IMR-90 (cell line): ENCODE data around the gene DRD5. TPM values are rescaled to one million over a fixed set of nuclear protein-coding genes. Genes with fewer than 3 reads are reported as not detected.

Experiments used
- ATAC-seq: fragments of 200-7000 bp; cut with Tn5 transposase; 2 replicates; pipeline ENCODE4 v1.9.1; 2020; ENCODE audit warnings: low read depth, mild to moderate bottlenecking, moderate library complexity
- BruUV-seq: library from RNA; stranded (reverse); fragments of 400-500 nt; replicated peaks from 2 replicates; lab custom pipeline; 2021; lab: Mats Ljungman, UMichigan
- CTCF ChIA-PET: fragments of 300-600 bp; formaldehyde crosslinking; extraction: SDS; loops from one replicate; lab custom pipeline; 2021; ENCODE audit warnings: antibody characterized with exemption; lab: Yijun Ruan, JAX
- POLR2A ChIA-PET: fragments of 300-600 bp; sonication (Branson Sonifier 250); formaldehyde crosslinking; loops from one replicate; lab custom pipeline; 2022; ENCODE audit warnings: antibody characterized with exemption; ENCODE audit not compliant: unreplicated experiment; lab: Charles Lee
- DNase-seq: peaks from one replicate; pipeline ENCODE4 v3.0.0; 2013
- H2AFZ ChIP-seq: replicated peaks from 2 replicates; pipeline ENCODE3; 2013; ENCODE audit warnings: low read length, mild to moderate bottlenecking; ENCODE audit not compliant: poor library complexity
- H2AK5ac ChIP-seq: 2 replicates; pipeline ENCODE4 v1.6.1; 2013; ENCODE audit warnings: low read depth, low read length, inconsistent platforms
- H2AK9ac ChIP-seq: replicated peaks from 2 replicates; pipeline ENCODE3; 2013; ENCODE audit warnings: mild to moderate bottlenecking, low read depth, low read length, moderate library complexity; ENCODE audit not compliant: poor library complexity
- H2BK120ac ChIP-seq: 2 replicates; pipeline ENCODE4 v1.6.1; 2013; ENCODE audit warnings: low read depth, low read length, inconsistent platforms
- H2BK15ac ChIP-seq: 3 replicates; pipeline ENCODE4 v1.6.1; 2013; ENCODE audit warnings: low read depth, low read length, inconsistent platforms
- H2BK20ac ChIP-seq: 2 replicates; pipeline ENCODE4 v1.6.1; 2013; ENCODE audit warnings: low read depth, mild to moderate bottlenecking, inconsistent platforms, low read length, moderate library complexity
- H2BK5ac ChIP-seq: 2 replicates; pipeline ENCODE4 v1.6.1; 2013; ENCODE audit warnings: mild to moderate bottlenecking, low read depth, low read length, inconsistent platforms; ENCODE audit not compliant: poor library complexity, severe bottlenecking
- H3K14ac ChIP-seq: replicated peaks from 2 replicates; pipeline ENCODE4 v1.6.1; 2013; ENCODE audit warnings: low read depth, low read length, inconsistent platforms
- H3K18ac ChIP-seq: 2 replicates; pipeline ENCODE4 v1.6.1; 2013; ENCODE audit warnings: low read depth, low read length, control low read depth
- H3K23ac ChIP-seq: 2 replicates; pipeline ENCODE4 v1.6.1; 2013; ENCODE audit warnings: low read depth, low read length, inconsistent platforms
- H3K27ac ChIP-seq: 2 replicates; pipeline ENCODE4 v1.5.1; 2013; ENCODE audit warnings: mild to moderate bottlenecking, control low read depth, low read length; ENCODE audit not compliant: insufficient read depth
- H3K27me3 ChIP-seq: 2 replicates; pipeline ENCODE4 v1.6.1; 2013; ENCODE audit warnings: low read length; ENCODE audit not compliant: control insufficient read depth, insufficient read depth
- H3K36me3 ChIP-seq: 2 replicates; pipeline ENCODE4 v1.6.1; 2013; ENCODE audit warnings: low read length, mixed read lengths; ENCODE audit not compliant: control insufficient read depth, insufficient read depth
- H3K4ac ChIP-seq: 2 replicates; pipeline ENCODE4 v1.6.1; 2013; ENCODE audit warnings: low read depth, low read length, inconsistent platforms
- H3K4me1 ChIP-seq: 2 replicates; pipeline ENCODE4 v1.6.1; 2013; ENCODE audit warnings: low read length, mixed read lengths; ENCODE audit not compliant: control insufficient read depth, insufficient read depth
- H3K4me2 ChIP-seq: 2 replicates; pipeline ENCODE4 v1.6.1; 2013; ENCODE audit warnings: low read depth, mild to moderate bottlenecking, control low read depth, low read length, moderate library complexity
- H3K4me3 ChIP-seq: 2 replicates; pipeline ENCODE4 v1.5.1; 2013; ENCODE audit warnings: low read depth, mild to moderate bottlenecking, control low read depth, low read length, moderate library complexity; ENCODE audit not compliant: insufficient read depth
- H3K56ac ChIP-seq: 2 replicates; pipeline ENCODE4 v1.6.1; 2013; ENCODE audit warnings: low read length, inconsistent platforms; ENCODE audit not compliant: insufficient read depth; ENCODE audit errors: extremely low read depth
- H3K79me1 ChIP-seq, 2 experiments: 2 replicates each; pipeline ENCODE4 v1.6.1; 2013; ENCODE audit warnings: low read length in 2 of 2, inconsistent platforms in 1 of 2, low read depth in 1 of 2
- H3K9ac ChIP-seq: 2 replicates; pipeline ENCODE4 v1.6.1; 2013; ENCODE audit warnings: low read depth, low read length, control low read depth
- H3K9me1 ChIP-seq: 2 replicates; pipeline ENCODE4 v1.6.1; 2013; ENCODE audit warnings: low read length, inconsistent platforms; ENCODE audit not compliant: insufficient read depth
- H3K9me3 ChIP-seq: 2 replicates; pipeline ENCODE4 v1.6.1; 2013; ENCODE audit warnings: low read length; ENCODE audit not compliant: control insufficient read depth, insufficient read depth
- H4K20me1 ChIP-seq: 2 replicates; pipeline ENCODE4 v1.6.1; 2013; ENCODE audit warnings: low read length, inconsistent platforms; ENCODE audit not compliant: insufficient read depth
- H4K5ac ChIP-seq: 2 replicates; pipeline ENCODE4 v1.6.1; 2013; ENCODE audit warnings: mild to moderate bottlenecking, low read depth, low read length, control low read depth
- H4K8ac ChIP-seq, 2 experiments: 2 replicates each; pipeline ENCODE4 v1.6.1; 2013; ENCODE audit warnings: low read depth in 2 of 2, low read length in 2 of 2, control low read depth in 1 of 2, inconsistent platforms in 1 of 2
- H4K91ac ChIP-seq: 2 replicates; pipeline ENCODE4 v1.6.1; 2013; ENCODE audit warnings: low read depth, low read length, inconsistent platforms; ENCODE audit not compliant: insufficient read depth
- BHLHE40 ChIP-seq: fragments of 150-350 bp; IDR thresholded peaks from 2 replicates; pipeline ENCODE4 v1.6.1; 2016; ENCODE audit warnings: mild to moderate bottlenecking, low read depth, low read length
- CEBPB ChIP-seq: IDR thresholded peaks from 2 replicates; pipeline ENCODE4 v1.6.1; 2012; ENCODE audit warnings: low read depth, low read length, improper control_type of control experiment
- CHD1 ChIP-seq: IDR thresholded peaks from 2 replicates; pipeline ENCODE4 v1.6.1; 2012; ENCODE audit warnings: low read depth, low read length, improper control_type of control experiment
- ELK1 ChIP-seq: fragments of 150-350 bp; IDR thresholded peaks from 2 replicates; pipeline ENCODE4 v1.6.1; 2016; ENCODE audit warnings: low read depth, mild to moderate bottlenecking, low read length, moderate library complexity, borderline replicate concordance
- FOS ChIP-seq: fragments of 150-350 bp; IDR thresholded peaks from 2 replicates; pipeline ENCODE4 v1.6.1; 2016; ENCODE audit warnings: low read depth, low read length
- MAFK ChIP-seq: IDR thresholded peaks from 2 replicates; pipeline ENCODE4 v1.6.1; 2012; ENCODE audit warnings: low read depth, low read length, improper control_type of control experiment
- MAZ ChIP-seq: IDR thresholded peaks from 2 replicates; pipeline ENCODE4 v1.6.1; 2012; ENCODE audit warnings: low read depth, mild to moderate bottlenecking, low read length, improper control_type of control experiment, moderate library complexity, borderline replicate concordance
- MXI1 ChIP-seq: IDR thresholded peaks from 2 replicates; pipeline ENCODE4 v1.6.1; 2012; ENCODE audit warnings: low read depth, mild to moderate bottlenecking, low read length, moderate library complexity, borderline replicate concordance
- NFE2L2 ChIP-seq: fragments of 150-350 bp; IDR thresholded peaks from 2 replicates; pipeline ENCODE4 v1.6.1; 2016; ENCODE audit warnings: low read depth, mild to moderate bottlenecking, low read length
- POLR2A ChIP-seq: IDR thresholded peaks from 2 replicates; pipeline ENCODE4 v1.6.1; 2012; ENCODE audit warnings: mild to moderate bottlenecking, low read depth, low read length
- RAD21 ChIP-seq: IDR thresholded peaks from 2 replicates; pipeline ENCODE4 v1.6.1; 2012; ENCODE audit warnings: low read length, improper control_type of control experiment
- RCOR1 ChIP-seq: IDR thresholded peaks from 2 replicates; pipeline ENCODE4 v1.6.1; 2012; ENCODE audit warnings: mild to moderate bottlenecking, low read length, improper control_type of control experiment; ENCODE audit not compliant: insufficient replicate concordance
- RFX5 ChIP-seq: IDR thresholded peaks from 2 replicates; pipeline ENCODE4 v1.8.0; 2012; ENCODE audit warnings: low read depth, mild to moderate bottlenecking, low read length, moderate library complexity
- SMC3 ChIP-seq: fragments of 150-350 bp; IDR thresholded peaks from 2 replicates; pipeline ENCODE4 v1.6.1; 2016; ENCODE audit warnings: low read depth, mild to moderate bottlenecking, antibody characterized with exemption, low read length, moderate library complexity
- WGBS, 2 experiments: methylation state at CpG; one replicate each; pipeline versions ENCODE4 v1.1.5 to v1.1.7; 2013; ENCODE audit warnings: missing lambda C conversion rate in 2 of 2; ENCODE audit not compliant: insufficient read length in 1 of 2; ENCODE audit errors: extremely low coverage in 2 of 2; 5-methylcytosine and 5-hydroxymethylcytosine counted together
- dilution Hi-C: fragments of 300-500 bp; cut with HindIII; formaldehyde crosslinking; loops from one replicate; pipeline ENCODE4 v1.14.3; 2018; ENCODE audit warnings: low sequenced_read_pairs; ENCODE audit not compliant: unreplicated experiment
- in situ Hi-C: fragments of 300-500 bp; cut with MboI; formaldehyde crosslinking; loops from 3 replicates; pipeline ENCODE4 v1.14.3; 2019; ENCODE audit warnings: low sequenced_read_pairs, inconsistent platforms, mixed read lengths
- intact Hi-C: fragments of 100-400 bp; cut with micrococcal nuclease; formaldehyde crosslinking; loops from 2 replicates; pipeline ENCODE4 v1.10.0; 2022
- polyA plus RNA-seq, 3 experiments: library from polyadenylated mRNA; depleted of rRNA; stranded (reverse); fragments of >200 nt; gene quantifications; 2 replicates each; pipeline ENCODE4 v1.2.3, GENCODE V29; 2012; ENCODE audit warnings: low replicate concordance in 1 of 3
- total RNA-seq: library from RNA; depleted of rRNA; stranded (reverse); fragments of >200 nt; gene quantifications from 2 replicates; pipeline ENCODE4 v1.2.3, GENCODE V29; 2012
- TF ChIP-seq, protein P1 (sequence below): fragments of 150-350 bp; IDR thresholded peaks from 2 replicates; pipeline ENCODE4 v1.6.1; 2017; ENCODE audit warnings: mild to moderate bottlenecking, antibody characterized with exemption, low read length, low read depth

Gene DRD5
- total and polyA plus RNA-seq, 2 of the 4 experiments (the other 2 are of a cell fraction): not detected

DNA sequence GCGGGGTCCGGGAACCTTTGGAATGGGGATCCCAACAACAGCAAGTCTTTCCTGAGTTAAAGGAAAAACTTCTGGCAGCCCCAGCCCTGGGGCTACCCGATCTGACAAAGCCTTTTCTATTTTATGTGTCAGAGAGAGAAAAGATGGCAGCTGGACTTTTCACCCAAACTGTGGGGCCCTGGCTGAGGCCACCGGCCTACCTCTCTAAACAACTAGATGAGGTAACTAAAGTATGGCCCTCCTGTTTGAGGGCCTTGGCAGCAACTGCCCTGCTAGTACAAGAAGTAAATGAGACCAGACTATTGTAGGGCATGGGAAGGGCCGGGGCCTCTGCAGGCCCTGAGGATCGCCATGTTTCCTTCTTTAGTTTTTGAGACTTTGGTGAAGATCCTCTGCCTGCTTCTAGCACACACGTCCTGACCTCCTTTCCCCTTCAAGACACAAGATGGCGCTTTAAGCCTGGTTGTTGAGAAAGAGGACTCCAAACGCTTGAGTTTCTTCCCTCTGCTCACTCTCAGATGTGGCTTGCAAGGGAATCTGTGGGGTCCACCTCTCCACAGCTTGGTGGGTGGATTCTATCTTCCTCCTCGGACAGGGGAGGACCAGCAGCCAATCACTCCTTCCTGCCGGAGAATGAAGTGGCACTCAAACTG lies 18.5 kb upstream of the DRD5 start:
- Histone ChIP-seq H3K4ac (no peak overlapping the region), H2AK9ac (no peak overlapping the region), H2BK20ac (no peak overlapping the region), H2BK15ac (no peak overlapping the region), H3K27ac (no peak overlapping the region), H3K23ac (no peak overlapping the region), H3K36me3 (no peaks in the 10 kb centered on the region), H3K4me1 (no peaks in the 10 kb centered on the region), H3K9me3 (no peaks in the 10 kb centered on the region), H3K14ac (no peak overlapping the region), H4K91ac (no peak overlapping the region), H3K4me3 (no peak overlapping the region), H3K9ac (no peak overlapping the region), H4K20me1 (no peaks in the 10 kb centered on the region), H4K8ac (no peak overlapping the region), H3K27me3 (no peaks in the 10 kb centered on the region), H3K9me1 (no peaks in the 10 kb centered on the region), H2BK120ac (no peak overlapping the region), H2BK5ac (no peak overlapping the region), H3K56ac (no peak overlapping the region), H2AK5ac (no peak overlapping the region), H3K79me1 (no peaks in the 10 kb centered on the region), H2AFZ (no peak overlapping the region), H3K4me2 (no peak overlapping the region), H3K18ac (no peak overlapping the region), H4K5ac (no peak overlapping the region)
- DNase-seq (peak; percentile 55), ATAC-seq (peak; percentile 46; the same call in 1 of the 2 replicates)
- ChIA-PET POLR2A (no interaction called here), CTCF (interaction anchor here (0.5 to 0.6 kb wide), 2 partner anchors 164 to 252 kb away, joined by 4 to 5 read pairs; no protein-coding TSS in a partner anchor)
- in situ Hi-C loops (loop anchor here (5.0 kb wide), 1 partner anchor 254 kb away; no protein-coding TSS in a partner anchor), dilution Hi-C loops (no loop called here), intact Hi-C loops (loop anchor here (1.0 to 10.0 kb wide), 4 partner anchors 132 to 786 kb away; no protein-coding TSS in a partner anchor)
- 74% methylated on average over 3 of the region's 11 CpGs; no CpG with 5 or more reads in 1 of the 2 experiments for WGBS, 2 experiments
- no TSS peak for BruUV-seq
- TF ChIP-seq ELK1: no peak
- TF ChIP-seq BHLHE40: no peak
- no peak for TF ChIP-seq FOS
- TF ChIP-seq RFX5: no peak
- TF ChIP-seq RAD21: peak; percentile 64
- TF ChIP-seq MAZ: no peak
- no peak for TF ChIP-seq RCOR1
- no peak for TF ChIP-seq CHD1
- TF ChIP-seq MXI1: no peak
- no peak for TF ChIP-seq MAFK
- TF ChIP-seq CEBPB: no peak
- TF ChIP-seq SMC3: peak; percentile 41
- TF ChIP-seq, protein P1, sequence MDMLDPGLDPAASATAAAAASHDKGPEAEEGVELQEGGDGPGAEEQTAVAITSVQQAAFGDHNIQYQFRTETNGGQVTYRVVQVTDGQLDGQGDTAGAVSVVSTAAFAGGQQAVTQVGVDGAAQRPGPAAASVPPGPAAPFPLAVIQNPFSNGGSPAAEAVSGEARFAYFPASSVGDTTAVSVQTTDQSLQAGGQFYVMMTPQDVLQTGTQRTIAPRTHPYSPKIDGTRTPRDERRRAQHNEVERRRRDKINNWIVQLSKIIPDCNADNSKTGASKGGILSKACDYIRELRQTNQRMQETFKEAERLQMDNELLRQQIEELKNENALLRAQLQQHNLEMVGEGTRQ: no peak
- no peak for TF ChIP-seq NFE2L2
- TF ChIP-seq POLR2A: no peak
